OCI-LY3 (cell line): ENCODE data around the gene CACNA1C.
"Not testable (repeated sequence)": the region's sequence is repeated elsewhere in the genome, so short reads cannot be mapped to it uniquely, and the experiment has no call there.

ENCODE experiments used
- H2AFZ ChIP-seq: fragments of 200-600, 300-600 bp; shearing (Covaris generic); 2 replicates; pipeline ENCODE4 v1.6.0; 2014; ENCODE audit warnings: antibody characterized with exemption, low read depth, low read length
- H3K27ac ChIP-seq: fragments of 200-600, 300-600 bp; sonication (generic); 2 replicates; pipeline ENCODE4 v1.5.1; 2014; ENCODE audit warnings: mild to moderate bottlenecking, low read length, moderate library complexity, mixed read lengths
- H3K27me3 ChIP-seq: fragments of 200-600, 300-600 bp; sonication (generic); 2 replicates; pipeline ENCODE4 v1.6.1; 2014; ENCODE audit warnings: low read depth, low read length, mixed read lengths
- H3K36me3 ChIP-seq: fragments of 200-600, 300-600 bp; sonication (generic); replicated peaks from 2 replicates; pipeline ENCODE3; 2014; ENCODE audit warnings: low read depth, low read length, mixed read lengths
- H3K4me1 ChIP-seq: fragments of 300-600, 200-600 bp; sonication (generic); 2 replicates; pipeline ENCODE4 v1.6.1; 2014; ENCODE audit warnings: low read length, mixed read lengths
- H3K4me2 ChIP-seq: fragments of 200-600, 300-600 bp; sonication (generic); 2 replicates; pipeline ENCODE4 v1.6.1; 2014; ENCODE audit warnings: low read length, mixed read lengths
- H3K4me3 ChIP-seq: fragments of 300-600, 200-600 bp; sonication (generic); 2 replicates; pipeline ENCODE4 v1.5.1; 2014; ENCODE audit warnings: antibody characterized with exemption, mild to moderate bottlenecking, low read length, moderate library complexity
- H3K79me2 ChIP-seq: fragments of 300-600, 200-600 bp; shearing (Covaris generic); 2 replicates; pipeline ENCODE4 v1.6.1; 2014; ENCODE audit warnings: mild to moderate bottlenecking, low read length, mixed read lengths
- H3K9ac ChIP-seq: fragments of 300-600, 200-600 bp; shearing (Covaris generic); 2 replicates; pipeline ENCODE4 v1.6.0; 2014; ENCODE audit warnings: mild to moderate bottlenecking, low read length, moderate library complexity
- H3K9me3 ChIP-seq: fragments of 200-600, 300-600 bp; shearing (Covaris generic); 2 replicates; pipeline ENCODE4 v1.6.1; 2014; ENCODE audit warnings: low read length, mixed read lengths; ENCODE audit not compliant: insufficient read depth
- H4K20me1 ChIP-seq: fragments of 200-600, 300-600 bp; sonication (generic); 2 replicates; pipeline ENCODE4 v1.6.1; 2016; ENCODE audit warnings: low read length, mixed read lengths; ENCODE audit not compliant: insufficient read depth
- EZH2phosphoT487 ChIP-seq: fragments of 200-600 bp; shearing (Covaris generic); IDR thresholded peaks from 2 replicates; pipeline ENCODE4 v1.6.1; 2018; ENCODE audit warnings: antibody characterized with exemption, mixed run types, low read depth
- TF ChIP-seq, protein P1 (sequence below): fragments of 200-600, 300-600 bp; sonication (generic); IDR thresholded peaks from 2 replicates; pipeline ENCODE4 v1.5.1; 2014; ENCODE audit warnings: antibody characterized with exemption, low read length, low read depth

Gene CACNA1C

DNA sequence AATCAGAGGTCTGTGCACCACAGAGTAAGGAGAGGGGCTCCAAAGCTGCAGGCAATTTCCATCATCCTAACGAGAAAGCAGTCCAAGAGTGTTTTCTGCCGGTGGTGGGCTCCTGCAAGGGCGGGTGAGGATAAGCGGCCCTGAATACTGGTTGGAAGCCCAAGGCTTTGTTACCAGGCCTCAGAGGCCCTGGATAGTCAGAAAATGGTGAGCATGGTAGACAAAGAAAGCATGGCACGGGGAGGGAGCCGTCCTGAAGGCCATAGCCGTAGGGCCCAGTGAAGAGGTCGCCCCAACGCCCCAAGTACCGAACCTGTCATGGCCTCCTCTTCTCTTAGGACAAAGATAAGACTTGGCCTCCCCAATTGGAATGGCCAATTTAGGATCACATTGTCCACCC lies 435.3 kb downstream of the CACNA1C start:
- Histone ChIP-seq H3K4me3 (no peak overlapping the region), H3K4me1 (peaks cover 7% of the 10 kb centered on the region; the same call in 1 of the 2 replicates), H3K27me3 (peaks cover 21% of the 10 kb centered on the region; the same call in 1 of the 2 replicates), H3K36me3 (no peaks in the 10 kb centered on the region), H3K4me2 (no peak overlapping the region), H3K9me3 (no peaks in the 10 kb centered on the region), H3K9ac (no peak overlapping the region), H3K27ac (no peak overlapping the region), H2AFZ (no peak overlapping the region), H3K79me2 (no peaks in the 10 kb centered on the region), H4K20me1 (no peaks in the 10 kb centered on the region)
- TF ChIP-seq, protein P1, sequence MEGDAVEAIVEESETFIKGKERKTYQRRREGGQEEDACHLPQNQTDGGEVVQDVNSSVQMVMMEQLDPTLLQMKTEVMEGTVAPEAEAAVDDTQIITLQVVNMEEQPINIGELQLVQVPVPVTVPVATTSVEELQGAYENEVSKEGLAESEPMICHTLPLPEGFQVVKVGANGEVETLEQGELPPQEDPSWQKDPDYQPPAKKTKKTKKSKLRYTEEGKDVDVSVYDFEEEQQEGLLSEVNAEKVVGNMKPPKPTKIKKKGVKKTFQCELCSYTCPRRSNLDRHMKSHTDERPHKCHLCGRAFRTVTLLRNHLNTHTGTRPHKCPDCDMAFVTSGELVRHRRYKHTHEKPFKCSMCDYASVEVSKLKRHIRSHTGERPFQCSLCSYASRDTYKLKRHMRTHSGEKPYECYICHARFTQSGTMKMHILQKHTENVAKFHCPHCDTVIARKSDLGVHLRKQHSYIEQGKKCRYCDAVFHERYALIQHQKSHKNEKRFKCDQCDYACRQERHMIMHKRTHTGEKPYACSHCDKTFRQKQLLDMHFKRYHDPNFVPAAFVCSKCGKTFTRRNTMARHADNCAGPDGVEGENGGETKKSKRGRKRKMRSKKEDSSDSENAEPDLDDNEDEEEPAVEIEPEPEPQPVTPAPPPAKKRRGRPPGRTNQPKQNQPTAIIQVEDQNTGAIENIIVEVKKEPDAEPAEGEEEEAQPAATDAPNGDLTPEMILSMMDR, result no peak
- no peak for TF ChIP-seq EZH2phosphoT487

DNA sequence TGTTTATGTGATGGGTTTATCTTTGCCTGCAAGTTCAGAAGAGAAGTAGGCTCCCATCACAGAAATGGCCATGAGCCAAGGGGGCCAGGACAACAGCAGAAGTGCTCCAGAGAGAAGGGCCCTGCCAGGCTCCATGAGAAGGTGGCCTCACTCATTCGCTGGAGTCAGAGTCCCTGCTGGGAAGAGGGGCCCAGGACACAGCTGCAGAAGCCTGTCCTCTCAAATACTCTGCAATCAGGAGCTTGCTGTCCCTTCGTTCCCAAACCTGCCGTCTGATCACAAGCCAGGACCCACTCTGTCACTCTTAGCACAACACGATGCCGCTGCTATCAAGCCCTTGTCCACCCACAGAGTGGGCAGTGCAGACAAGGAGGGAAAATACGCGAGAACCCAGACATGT lies 435.8 kb downstream of the CACNA1C start:
- no peaks in the 10 kb centered on the region for H4K20me1 ChIP-seq
- no peak overlapping the region for H3K9ac ChIP-seq
- no peaks in the 10 kb centered on the region for H3K9me3 ChIP-seq
- TF ChIP-seq, protein P1, result no peak
- TF ChIP-seq EZH2phosphoT487, result no peak
- H3K4me3 ChIP-seq, result no peak overlapping the region
- no peaks in the 10 kb centered on the region for H3K36me3 ChIP-seq
- H2AFZ ChIP-seq, result no peak overlapping the region
- H3K27ac ChIP-seq, result no peak overlapping the region
- no peaks in the 10 kb centered on the region for H3K79me2 ChIP-seq
- peaks cover 7% of the 10 kb centered on the region; the same call in 1 of the 2 replicates for H3K4me1 ChIP-seq
- peaks cover 24% of the 10 kb centered on the region; the same call in 1 of the 2 replicates for H3K27me3 ChIP-seq
- H3K4me2 ChIP-seq, result no peak overlapping the region

DNA sequence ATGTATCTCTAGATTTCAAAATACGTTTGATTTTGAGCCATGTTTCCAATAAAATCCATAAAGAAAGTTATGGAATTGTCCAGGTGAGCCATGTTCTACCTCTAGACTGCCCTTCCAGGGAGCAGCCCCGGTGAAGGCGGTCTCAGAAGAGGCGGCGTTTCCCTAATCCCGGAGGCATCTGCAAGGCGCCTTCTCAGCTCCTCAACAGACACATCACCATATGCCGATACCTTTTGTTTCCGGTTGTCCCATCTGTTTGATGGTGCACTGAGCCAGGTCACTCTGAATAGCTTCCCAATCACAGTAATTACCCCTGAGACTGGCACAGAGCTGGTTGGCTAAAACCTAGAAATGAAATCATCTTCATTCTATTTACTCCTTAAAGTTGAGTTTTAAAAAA lies 436.5 kb downstream of the CACNA1C start:
- H3K79me2 ChIP-seq, result no peaks in the 10 kb centered on the region
- H3K36me3 ChIP-seq, result no peaks in the 10 kb centered on the region
- no peaks in the 10 kb centered on the region for H4K20me1 ChIP-seq
- no peak overlapping the region for H3K27ac ChIP-seq
- H2AFZ ChIP-seq, result no peak overlapping the region
- TF ChIP-seq EZH2phosphoT487, result no peak
- TF ChIP-seq, protein P1, result no peak
- peaks cover 7% of the 10 kb centered on the region; the same call in 1 of the 2 replicates for H3K4me1 ChIP-seq
- H3K9ac ChIP-seq, result no peak overlapping the region
- no peaks in the 10 kb centered on the region for H3K9me3 ChIP-seq
- no peak overlapping the region for H3K4me2 ChIP-seq
- peaks cover 24% of the 10 kb centered on the region; the same call in 1 of the 2 replicates for H3K27me3 ChIP-seq
- no peak overlapping the region for H3K4me3 ChIP-seq

DNA sequence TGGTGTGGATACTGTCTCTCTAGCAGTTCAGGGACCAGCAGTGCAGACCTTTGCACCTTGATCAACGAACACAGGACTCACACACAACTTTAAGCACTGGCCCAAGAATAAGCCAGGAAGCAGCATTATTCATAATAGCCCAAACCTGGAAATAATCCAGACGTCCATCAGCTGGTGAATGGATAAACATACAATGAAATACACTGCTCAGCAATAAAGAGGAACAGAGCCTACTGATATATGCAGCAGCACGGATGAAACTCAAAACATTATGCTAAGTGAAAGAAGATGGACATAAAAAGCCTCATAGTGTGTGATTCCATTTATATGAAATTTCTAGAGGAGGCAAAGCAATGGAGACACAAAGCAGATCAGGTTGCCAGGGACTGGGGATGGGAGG lies 438.0 kb downstream of the CACNA1C start:
- Histone ChIP-seq H3K27ac (no peak overlapping the region), H3K79me2 (no peaks in the 10 kb centered on the region), H3K4me2 (peak overlapping the region; percentile 39), H3K9me3 (no peaks in the 10 kb centered on the region), H3K9ac (no peak overlapping the region), H2AFZ (peak overlapping the region; percentile 62; the same call in 1 of the 2 replicates), H3K36me3 (no peaks in the 10 kb centered on the region), H3K27me3 (peaks cover 24% of the 10 kb centered on the region; the same call in 1 of the 2 replicates), H3K4me3 (no peak overlapping the region), H3K4me1 (peaks cover 10% of the 10 kb centered on the region; the same call in 1 of the 2 replicates), H4K20me1 (no peaks in the 10 kb centered on the region)
- TF ChIP-seq, protein P1, result no peak
- no peak for TF ChIP-seq EZH2phosphoT487

DNA sequence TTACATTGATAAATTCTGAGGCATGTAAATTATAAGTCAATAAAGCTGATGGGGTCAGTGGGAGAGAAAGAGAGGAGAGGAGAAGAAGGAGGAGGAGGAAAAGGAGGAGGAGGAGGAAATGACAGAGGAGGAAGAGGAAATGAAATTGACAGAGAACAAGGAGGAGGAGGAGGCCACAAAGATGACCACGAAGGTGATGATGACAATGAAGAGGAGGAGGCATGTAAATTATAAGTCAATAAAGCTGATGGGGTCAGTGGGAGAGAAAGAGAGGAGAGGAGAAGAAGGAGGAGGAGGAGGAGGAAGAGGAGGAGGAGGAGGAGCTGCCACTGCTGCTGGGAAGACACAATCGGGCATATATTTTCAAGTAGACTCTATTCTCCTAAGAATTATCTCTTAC lies 438.6 kb downstream of the CACNA1C start:
- not testable (repeated sequence) for H3K9me3 ChIP-seq, H3K27ac ChIP-seq, H3K79me2 ChIP-seq, H3K36me3 ChIP-seq, H3K4me3 ChIP-seq, H3K9ac ChIP-seq, H3K4me1 ChIP-seq, H4K20me1 ChIP-seq, H2AFZ ChIP-seq
- Histone ChIP-seq H3K4me2 (peak overlapping the region; percentile 39), H3K27me3 (peaks cover 24% of the 10 kb centered on the region; the same call in 1 of the 2 replicates)
